Glutamatergic neuron (in vitro differentiated cells): ENCODE data around the gene EIF4E. TPM values are rescaled to one million over a fixed set of nuclear protein-coding genes. Genes with fewer than 3 reads are reported as not detected.

Experiments used
- DNase-seq: peaks from one replicate; pipeline ENCODE4 v3.0.0; 2022
- H3K27ac Mint-ChIP-seq: one replicate; pipeline ENCODE4 v1.8.0; 2020; ENCODE audit warnings: mild to moderate bottlenecking, mixed read lengths, inconsistent platforms; ENCODE audit not compliant: unreplicated experiment
- H3K27me3 Mint-ChIP-seq: one replicate; pipeline ENCODE4 v1.8.0; 2020; ENCODE audit warnings: mild to moderate bottlenecking, moderate library complexity, mixed read lengths, inconsistent platforms; ENCODE audit not compliant: unreplicated experiment
- H3K36me3 Mint-ChIP-seq: one replicate; pipeline ENCODE4 v1.8.0; 2020; ENCODE audit warnings: mild to moderate bottlenecking, mixed read lengths, inconsistent platforms; ENCODE audit not compliant: unreplicated experiment
- H3K4me1 Mint-ChIP-seq: one replicate; pipeline ENCODE4 v1.8.0; 2020; ENCODE audit warnings: mild to moderate bottlenecking, low read depth, mixed read lengths, inconsistent platforms; ENCODE audit not compliant: unreplicated experiment
- H3K4me3 Mint-ChIP-seq: one replicate; pipeline ENCODE4 v1.8.0; 2020; ENCODE audit warnings: mild to moderate bottlenecking, mixed read lengths, inconsistent platforms; ENCODE audit not compliant: unreplicated experiment
- H3K9me3 Mint-ChIP-seq: one replicate; pipeline ENCODE4 v1.8.0; 2020; ENCODE audit warnings: mild to moderate bottlenecking, moderate library complexity, mixed read lengths, inconsistent platforms; ENCODE audit not compliant: unreplicated experiment
- long read RNA-seq: library from polyadenylated mRNA; unstranded; transcript quantifications from one replicate; pipeline ENCODE4 v2.0.0, GENCODE V29; 2020; ENCODE audit not compliant: unreplicated experiment
- total RNA-seq: library from RNA; stranded (reverse); fragmentation: NEBNext Ultra II Directional; extraction: Animal tissue kit (Norgen Biotek cat#: 25700); gene quantifications from one replicate; pipeline ENCODE4 v1.2.1, GENCODE V29; 2021; ENCODE audit not compliant: unreplicated experiment
- TF ChIP-seq, protein P1 (sequence below): fragments of 200-600 bp; sonication (generic); IDR thresholded peaks from one replicate; pipeline ENCODE4 v1.5.0; 2021; ENCODE audit not compliant: partially characterized antibody, unreplicated experiment

The EIF4E gene, protein sequence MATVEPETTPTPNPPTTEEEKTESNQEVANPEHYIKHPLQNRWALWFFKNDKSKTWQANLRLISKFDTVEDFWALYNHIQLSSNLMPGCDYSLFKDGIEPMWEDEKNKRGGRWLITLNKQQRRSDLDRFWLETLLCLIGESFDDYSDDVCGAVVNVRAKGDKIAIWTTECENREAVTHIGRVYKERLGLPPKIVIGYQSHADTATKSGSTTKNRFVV
- 92.8 TPM for total RNA-seq
- long read RNA-seq, full-length matches to known transcripts: 62 of 69 reads
- long read RNA-seq, partial matches to known transcripts: 3 of 69 reads
- long read RNA-seq, other reads (novel, unspliced or antisense): 4 of 69 reads

DNA sequence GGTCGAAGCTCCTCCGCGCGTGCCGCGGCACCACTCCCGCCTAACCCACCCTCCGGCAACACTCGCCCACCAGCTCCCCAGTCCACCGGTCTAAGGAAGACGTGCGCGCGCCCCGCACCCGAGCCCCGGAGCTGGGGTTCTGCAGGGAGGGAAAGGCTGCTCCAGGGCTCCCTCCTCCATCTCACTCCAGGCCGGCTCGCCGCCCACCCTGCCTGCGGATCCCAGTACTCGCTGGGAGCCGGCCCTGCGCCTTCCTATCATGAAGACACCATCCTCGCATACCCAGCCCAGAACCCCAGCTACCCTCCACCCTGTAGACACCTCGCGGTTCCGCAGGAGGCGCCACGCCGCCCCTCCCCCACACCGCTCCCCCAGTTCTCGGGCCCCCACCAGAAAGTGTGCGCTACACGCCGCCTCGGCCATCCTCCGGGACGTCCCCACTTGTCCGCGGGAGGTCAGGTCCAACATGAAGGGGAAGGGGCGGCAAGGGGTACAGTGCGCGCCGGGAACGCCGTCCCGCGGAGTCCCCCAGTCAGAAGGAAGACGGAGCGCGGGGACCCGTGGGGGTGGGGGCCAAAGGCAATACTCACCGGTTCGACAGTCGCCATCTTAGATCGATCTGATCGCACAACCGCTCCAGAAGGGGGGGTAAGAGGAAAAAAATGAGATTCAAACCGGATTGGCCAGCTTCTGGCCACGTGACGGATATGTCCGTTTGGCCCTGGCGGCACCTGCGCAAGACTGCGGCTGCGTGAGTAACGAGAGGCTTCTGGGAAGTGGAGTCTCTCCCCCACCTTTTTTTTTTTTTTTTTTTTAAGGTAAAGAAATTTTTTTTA lies at the start of gene EIF4E:
EIF4E (minus strand) TSS at position 629 of the 836 bp plus-strand sequence; CDS start at position 608, 21 bp downstream.
- Mint-ChIP-seq H3K27ac (peak within 1 kb of the TSS; percentile 98), H3K27me3 (peaks cover 7% of the 10 kb centered on the region), H3K4me1 (peaks cover 4% of the 10 kb centered on the region), H3K36me3 (peaks cover 4% of the 10 kb centered on the region), H3K9me3 (peaks cover 10% of the 10 kb centered on the region), H3K4me3 (peak within 1 kb of the TSS; percentile 99)
- peak; percentile 94 for DNase-seq
- TF ChIP-seq, protein P1, sequence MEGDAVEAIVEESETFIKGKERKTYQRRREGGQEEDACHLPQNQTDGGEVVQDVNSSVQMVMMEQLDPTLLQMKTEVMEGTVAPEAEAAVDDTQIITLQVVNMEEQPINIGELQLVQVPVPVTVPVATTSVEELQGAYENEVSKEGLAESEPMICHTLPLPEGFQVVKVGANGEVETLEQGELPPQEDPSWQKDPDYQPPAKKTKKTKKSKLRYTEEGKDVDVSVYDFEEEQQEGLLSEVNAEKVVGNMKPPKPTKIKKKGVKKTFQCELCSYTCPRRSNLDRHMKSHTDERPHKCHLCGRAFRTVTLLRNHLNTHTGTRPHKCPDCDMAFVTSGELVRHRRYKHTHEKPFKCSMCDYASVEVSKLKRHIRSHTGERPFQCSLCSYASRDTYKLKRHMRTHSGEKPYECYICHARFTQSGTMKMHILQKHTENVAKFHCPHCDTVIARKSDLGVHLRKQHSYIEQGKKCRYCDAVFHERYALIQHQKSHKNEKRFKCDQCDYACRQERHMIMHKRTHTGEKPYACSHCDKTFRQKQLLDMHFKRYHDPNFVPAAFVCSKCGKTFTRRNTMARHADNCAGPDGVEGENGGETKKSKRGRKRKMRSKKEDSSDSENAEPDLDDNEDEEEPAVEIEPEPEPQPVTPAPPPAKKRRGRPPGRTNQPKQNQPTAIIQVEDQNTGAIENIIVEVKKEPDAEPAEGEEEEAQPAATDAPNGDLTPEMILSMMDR: peak; percentile 36

DNA sequence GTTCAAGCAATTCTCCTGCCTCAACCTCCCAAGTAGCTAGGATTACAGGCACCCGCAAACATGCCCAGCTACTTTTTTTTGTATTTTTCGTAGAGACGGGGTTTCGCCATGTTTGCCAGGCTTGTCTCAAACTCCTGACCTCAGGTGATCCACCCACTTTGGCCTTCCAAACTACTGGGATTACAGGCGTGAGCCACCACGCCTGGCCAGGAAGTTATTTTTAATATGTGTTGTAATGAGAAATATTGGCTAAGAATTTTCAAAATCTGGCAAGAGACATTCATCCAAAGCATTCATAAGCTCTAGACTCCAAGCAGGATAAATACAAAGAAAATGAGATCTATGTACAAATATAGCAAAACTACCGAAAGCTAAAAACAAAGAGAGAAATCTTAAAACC lies 48.6 kb upstream of the EIF4E start:
- no peaks in the 10 kb centered on the region for H3K36me3 Mint-ChIP-seq
- no peaks in the 10 kb centered on the region for H3K9me3 Mint-ChIP-seq
- TF ChIP-seq, protein P1: no peak
- H3K27ac Mint-ChIP-seq: no peak overlapping the region
- H3K27me3 Mint-ChIP-seq: no peaks in the 10 kb centered on the region
- no peak overlapping the region for H3K4me3 Mint-ChIP-seq
- DNase-seq: no peak
- no peaks in the 10 kb centered on the region for H3K4me1 Mint-ChIP-seq

DNA sequence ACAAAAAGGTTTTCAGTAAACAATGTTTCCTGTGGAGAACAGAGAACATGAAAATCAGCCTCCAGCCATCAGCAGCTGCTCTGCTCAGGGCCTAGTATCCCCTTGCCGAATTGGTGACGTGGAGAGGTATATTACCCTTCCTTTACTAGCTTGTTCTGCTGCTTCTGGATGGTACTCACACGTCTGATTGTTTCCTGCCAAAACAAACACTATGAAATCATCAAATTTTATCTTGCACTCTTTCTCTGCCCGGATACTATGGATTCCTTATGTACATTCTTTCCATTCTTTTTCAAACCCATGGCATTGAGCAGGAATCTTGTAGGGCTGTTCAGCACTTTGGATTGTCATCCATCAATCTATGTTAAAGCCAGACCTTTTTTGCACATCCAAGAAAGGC lies 47.8 kb upstream of the EIF4E start:
- Mint-ChIP-seq H3K27me3 (no peaks in the 10 kb centered on the region), H3K4me3 (no peak overlapping the region), H3K9me3 (no peaks in the 10 kb centered on the region), H3K27ac (no peak overlapping the region), H3K36me3 (no peaks in the 10 kb centered on the region), H3K4me1 (no peaks in the 10 kb centered on the region)
- TF ChIP-seq, protein P1: no peak
- no peak for DNase-seq

DNA sequence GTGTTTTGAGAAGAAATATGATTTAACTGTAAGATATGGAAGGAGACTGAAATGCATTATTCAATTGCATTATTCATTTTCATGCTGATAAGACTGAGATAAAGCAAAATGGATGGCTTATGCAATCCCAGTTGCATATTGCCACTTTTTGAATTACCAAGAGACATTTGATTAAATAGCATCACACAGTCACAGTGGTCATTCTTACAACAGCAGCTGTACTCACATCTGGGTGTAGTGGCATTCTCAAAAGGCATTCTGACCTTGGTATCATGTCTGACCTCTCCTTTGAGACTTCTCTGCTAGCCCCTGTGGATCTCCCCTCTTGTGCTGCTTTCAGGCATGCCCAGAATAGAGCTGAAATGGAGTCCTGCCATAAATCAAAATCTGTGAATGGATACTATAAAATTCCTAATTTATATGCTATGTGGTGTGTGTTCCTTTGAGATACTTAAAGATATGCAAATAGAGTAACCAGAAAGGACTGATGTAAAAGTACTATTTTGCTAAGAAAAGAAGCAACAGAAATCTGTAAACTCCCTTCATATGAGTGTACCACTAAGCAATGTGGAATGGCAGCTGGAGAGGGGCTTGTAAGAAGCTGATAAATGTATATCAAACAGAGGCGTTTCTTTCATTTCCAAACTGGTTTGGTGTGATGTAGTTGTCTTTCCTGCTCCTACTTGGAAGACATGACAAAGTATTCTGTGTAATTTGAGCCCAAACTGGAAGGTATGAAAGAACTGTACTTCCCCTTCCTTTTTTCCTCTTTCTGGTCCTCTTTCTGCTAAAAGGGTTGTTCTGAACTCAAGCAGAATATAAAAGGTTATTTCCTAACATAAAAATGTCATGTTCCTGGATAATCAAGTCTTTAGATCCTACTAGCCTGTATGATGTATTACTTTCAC lies 41.2 kb upstream of the EIF4E start:
- Mint-ChIP-seq H3K27ac (no peak overlapping the region), H3K9me3 (no peaks in the 10 kb centered on the region), H3K4me3 (no peak overlapping the region), H3K36me3 (no peaks in the 10 kb centered on the region), H3K4me1 (peaks cover 8% of the 10 kb centered on the region), H3K27me3 (peaks cover 1% of the 10 kb centered on the region)
- TF ChIP-seq, protein P1: no peak
- no peak for DNase-seq
